ENCODE measurements around the gene GTF3C6. TPM values are rescaled to one million over a fixed set of nuclear protein-coding genes. Genes with fewer than 3 reads are reported as not detected.

GTF3C6 gene
- total RNA-seq, 3 donors from 2014 or later: 69.7 to 76.4 (median 73.5) TPM

Other genes starting within 250 kb of the GTF3C6 start
- gene CDK19, start 143.2 kb upstream of the GTF3C6 start, total RNA-seq: 10 to 100 TPM; 24.3 to 34.3 (median 27.7) TPM
- gene AMD1, start 83.9 kb upstream of the GTF3C6 start, total RNA-seq: 10 to 100 TPM; 44.9 to 75.9 (median 72.8) TPM
- gene RPF2, start 23.3 kb downstream of the GTF3C6 start, total RNA-seq: 10 to 100 TPM; 11.4 to 20.3 (median 13.7) TPM
- gene SLC16A10, start 128.8 kb downstream of the GTF3C6 start, total RNA-seq: 1 to 10 TPM; 1.4 to 6.0 (median 3.8) TPM

All from mucosa of descending colon (tissue), 3 donors.